GM12878 (cell line): Measurements from ENCODE around the gene DST.

ENCODE experiments used
- CBX5 ChIP-seq: sonication (generic); IDR thresholded peaks from 2 replicates; pipeline ENCODE4 v1.6.1; 2016; ENCODE audit warnings: low read depth, moderate library complexity, mild to moderate bottlenecking, inconsistent platforms
- ELK1 ChIP-seq: IDR thresholded peaks from 2 replicates; pipeline ENCODE4 v1.6.1; 2012; ENCODE audit warnings: low read depth, low read length, improper control_type of control experiment

DNA sequence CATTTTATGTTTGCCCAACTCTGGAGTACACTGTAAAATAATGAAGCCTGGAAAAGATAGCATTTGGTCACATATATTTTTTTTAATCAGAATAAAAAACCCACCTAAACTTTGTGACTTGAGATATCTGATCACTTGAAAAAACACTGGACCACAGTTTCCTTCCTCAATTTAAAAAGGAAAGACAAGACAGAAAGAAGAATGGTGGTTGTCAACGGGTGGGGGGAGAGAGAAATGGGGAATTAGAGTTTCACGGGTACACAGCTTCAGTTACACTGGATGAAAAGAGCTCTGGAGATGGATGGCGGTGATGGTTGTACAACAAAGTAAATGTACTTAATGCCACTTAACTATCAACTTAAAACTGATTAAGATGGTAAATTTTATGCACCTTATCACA is 14.7 kb upstream of the DST start:
- TF ChIP-seq CBX5 (no peak), ELK1 (no peak)
